ENCODE measurements around the gene ORAI3.
A peak's percentile ranks its signal among the peaks of the same experiment; 100 is the strongest.
"Not testable (repeated sequence)": the region's sequence is repeated elsewhere in the genome, so short reads cannot be mapped to it uniquely, and the experiment has no call there.

ORAI3 gene

DNA sequence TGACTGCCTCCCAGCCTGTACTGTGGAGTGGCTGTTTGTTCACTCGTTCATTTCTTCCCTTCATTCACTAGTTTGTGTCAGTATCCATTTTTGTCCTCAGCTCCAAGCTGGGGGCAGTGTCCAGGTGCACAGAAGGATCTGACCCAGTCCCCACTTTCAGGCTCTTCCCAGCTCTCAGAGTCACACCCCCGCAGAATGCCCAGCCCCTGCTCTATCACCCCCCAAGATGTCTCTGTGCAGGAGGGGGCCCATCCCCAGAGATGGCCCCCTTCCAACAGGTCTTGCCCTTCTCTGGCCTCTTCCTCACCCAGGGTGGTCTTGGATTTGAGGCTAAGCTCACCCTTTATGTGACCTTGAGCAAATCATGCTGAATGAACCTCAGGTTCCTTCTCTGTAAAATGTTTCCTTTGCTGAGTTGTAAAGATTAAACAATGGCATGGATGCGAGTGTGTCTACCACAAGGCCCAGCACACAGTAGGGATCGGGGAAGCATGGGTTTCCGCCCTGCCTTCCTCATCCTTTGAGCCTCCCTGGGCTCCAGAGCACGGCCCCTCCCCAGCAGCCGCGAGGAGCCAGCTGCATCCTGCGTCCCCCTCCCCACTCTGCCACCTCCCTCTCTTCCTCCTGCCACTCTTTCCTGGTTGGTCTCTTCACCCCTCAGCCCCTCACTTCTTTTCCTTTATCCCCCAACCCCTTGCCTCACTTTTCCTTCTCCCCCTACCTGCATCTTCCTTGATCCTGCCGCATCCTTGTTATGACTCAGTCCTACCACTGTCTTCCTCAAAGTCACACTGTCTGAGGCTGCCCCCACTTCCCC lies 22.7 kb upstream of the ORAI3 start:
- no peaks in the 10 kb centered on the region for H3K9me3 Mint-ChIP-seq

GRCh38 chr16:30926937-30927788 lies 21.7 kb upstream of the ORAI3 start:
- no peaks in the 10 kb centered on the region for H3K9me3 Mint-ChIP-seq
- H3K27me3 Mint-ChIP-seq: no peaks in the 10 kb centered on the region
- no peak for ATAC-seq (replicated peaks; ENCODE audit: extremely low read depth, poor library complexity, severe bottlenecking)

More for the DNA sequence above, 22.7 kb upstream of the ORAI3 start:
- peaks cover 6% of the 10 kb centered on the region for H3K36me3 Mint-ChIP-seq (ENCODE audit: insufficient read depth)
- peak overlapping the region; percentile 50 for H3K4me3 Mint-ChIP-seq
- ATAC-seq (replicated peaks; ENCODE audit: extremely low read depth, poor library complexity, severe bottlenecking): no peak
- H3K4me1 Mint-ChIP-seq: peaks cover 21% of the 10 kb centered on the region
- no peaks in the 10 kb centered on the region for H3K27me3 Mint-ChIP-seq
- no peak for DNase-seq (ENCODE audit: low spot score in 2 of 2)
- peak overlapping the region; percentile 4 for H3K27ac Mint-ChIP-seq (ENCODE audit: low read depth)

GRCh38 chr16:30927789-30928378 lies 21.0 kb upstream of the ORAI3 start:
- no peaks in the 10 kb centered on the region for H3K9me3 Mint-ChIP-seq
- H3K4me1 Mint-ChIP-seq: peaks cover 21% of the 10 kb centered on the region
- DNase-seq (ENCODE audit: low spot score in 2 of 2) (no peak), ATAC-seq (replicated peaks; ENCODE audit: extremely low read depth, poor library complexity, severe bottlenecking) (no peak)
- H3K27ac Mint-ChIP-seq (ENCODE audit: low read depth): no peak overlapping the region
- H3K4me3 Mint-ChIP-seq: no peak overlapping the region
- H3K27me3 Mint-ChIP-seq: no peaks in the 10 kb centered on the region
- peaks cover 11% of the 10 kb centered on the region for H3K36me3 Mint-ChIP-seq (ENCODE audit: insufficient read depth)

More at GRCh38 chr16:30926937-30927788, 21.7 kb upstream of the ORAI3 start:
- H3K36me3 Mint-ChIP-seq (ENCODE audit: insufficient read depth): peaks cover 9% of the 10 kb centered on the region
- peaks cover 21% of the 10 kb centered on the region for H3K4me1 Mint-ChIP-seq
- H3K4me3 Mint-ChIP-seq: no peak overlapping the region
- DNase-seq (ENCODE audit: low spot score in 2 of 2): no peak
- peak overlapping the region; percentile 25 for H3K27ac Mint-ChIP-seq (ENCODE audit: low read depth)

- Mint-ChIP-seq H3K36me3 (ENCODE audit: insufficient read depth) (peaks cover 11% of the 10 kb centered on the region), H3K27me3 (no peaks in the 10 kb centered on the region), H3K4me3 (no peak overlapping the region), H3K4me1 (peaks cover 21% of the 10 kb centered on the region), H3K27ac (ENCODE audit: low read depth) (no peak overlapping the region), H3K9me3 (no peaks in the 10 kb centered on the region)
- DNase-seq (ENCODE audit: low spot score in 2 of 2): no peak
- no peak for ATAC-seq (replicated peaks; ENCODE audit: extremely low read depth, poor library complexity, severe bottlenecking)
Measured at GRCh38 chr16:30928390-30928789, 20.5 kb upstream of the ORAI3 start.

DNA sequence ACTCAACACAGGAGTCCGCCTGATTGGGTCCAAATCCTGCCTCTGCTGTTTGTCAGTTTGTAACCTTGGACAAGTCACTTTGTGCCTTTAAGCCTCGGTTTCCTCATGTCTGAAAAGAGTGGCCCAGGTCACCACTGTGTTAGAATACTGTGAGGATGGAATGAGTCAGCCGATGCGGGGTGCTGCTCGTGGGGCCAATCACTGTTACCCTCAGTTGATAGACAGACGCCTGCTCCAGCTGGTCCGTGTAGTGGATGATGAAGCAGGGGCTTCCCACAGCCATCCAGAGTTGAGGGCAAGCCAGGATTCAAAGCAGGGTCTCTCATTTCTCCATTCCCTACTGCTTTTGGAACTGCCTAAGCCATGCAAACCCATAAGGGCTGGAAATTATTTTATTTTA lies 19.7 kb upstream of the ORAI3 start:
- DNase-seq (ENCODE audit: low spot score in 2 of 2): no peak
- ATAC-seq (replicated peaks; ENCODE audit: extremely low read depth, poor library complexity, severe bottlenecking): no peak
- no peak overlapping the region for H3K27ac Mint-ChIP-seq (ENCODE audit: low read depth)
- no peaks in the 10 kb centered on the region for H3K27me3 Mint-ChIP-seq
- peaks cover 11% of the 10 kb centered on the region for H3K36me3 Mint-ChIP-seq (ENCODE audit: insufficient read depth)
- H3K9me3 Mint-ChIP-seq: no peaks in the 10 kb centered on the region
- H3K4me3 Mint-ChIP-seq: no peak overlapping the region
- peaks cover 21% of the 10 kb centered on the region for H3K4me1 Mint-ChIP-seq

- H3K4me3 Mint-ChIP-seq: no peak overlapping the region
- H3K27ac Mint-ChIP-seq (ENCODE audit: low read depth): no peak overlapping the region
- no peaks in the 10 kb centered on the region for H3K9me3 Mint-ChIP-seq
- peaks cover 23% of the 10 kb centered on the region for H3K4me1 Mint-ChIP-seq
- no peaks in the 10 kb centered on the region for H3K27me3 Mint-ChIP-seq
- ATAC-seq (replicated peaks; ENCODE audit: extremely low read depth, poor library complexity, severe bottlenecking) (no peak), DNase-seq (ENCODE audit: low spot score in 2 of 2) (no peak)
- peaks cover 11% of the 10 kb centered on the region for H3K36me3 Mint-ChIP-seq (ENCODE audit: insufficient read depth)
Measured at GRCh38 chr16:30930160-30930571, 18.7 kb upstream of the ORAI3 start.

GRCh38 chr16:30931068-30931650 lies 17.7 kb upstream of the ORAI3 start:
- no peak for DNase-seq (ENCODE audit: low spot score in 2 of 2)
- H3K9me3 Mint-ChIP-seq: no peaks in the 10 kb centered on the region
- no peak for ATAC-seq (replicated peaks; ENCODE audit: extremely low read depth, poor library complexity, severe bottlenecking)
- H3K4me3 Mint-ChIP-seq: no peak overlapping the region
- H3K27me3 Mint-ChIP-seq: no peaks in the 10 kb centered on the region
- peaks cover 21% of the 10 kb centered on the region for H3K4me1 Mint-ChIP-seq
- H3K36me3 Mint-ChIP-seq (ENCODE audit: insufficient read depth): peaks cover 10% of the 10 kb centered on the region
- H3K27ac Mint-ChIP-seq (ENCODE audit: low read depth): no peak overlapping the region

DNA sequence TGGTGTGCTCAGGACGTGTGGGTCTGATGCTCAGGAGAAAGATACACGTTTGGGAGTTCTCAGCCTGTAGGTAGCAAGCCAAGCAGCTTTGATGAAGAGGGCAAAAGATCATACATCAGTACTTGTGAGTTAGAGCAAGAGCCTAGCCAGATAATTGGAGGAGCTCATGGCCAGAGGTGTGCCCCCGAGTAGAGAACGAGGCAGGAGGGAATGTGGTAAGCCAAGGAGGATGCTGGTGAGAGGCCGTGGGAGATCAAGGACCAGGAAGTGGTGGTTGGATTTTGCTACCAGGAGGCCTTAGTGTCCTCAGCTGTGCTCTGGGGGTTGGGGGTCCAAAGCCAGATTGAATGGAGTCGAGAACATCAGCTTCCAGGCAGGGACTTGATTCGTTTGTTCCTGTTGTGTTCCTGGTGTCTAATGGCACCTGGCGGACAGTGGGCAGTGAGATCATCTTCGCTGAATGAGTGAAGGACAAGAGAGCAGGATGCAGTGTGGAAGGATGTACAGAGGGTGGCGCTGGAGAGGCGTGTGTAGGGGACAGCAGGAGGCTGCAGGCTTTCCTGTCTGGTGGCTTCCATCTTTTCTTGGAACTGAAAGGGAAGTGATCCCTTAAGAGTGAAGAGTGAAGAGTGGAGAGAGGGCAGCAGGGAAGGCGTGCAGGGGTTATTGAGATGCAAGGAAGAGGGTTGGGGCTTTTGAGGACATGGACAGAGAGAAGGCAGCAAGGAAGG lies 13.9 kb upstream of the ORAI3 start:
- no peaks in the 10 kb centered on the region for H3K9me3 Mint-ChIP-seq
- peaks cover 17% of the 10 kb centered on the region for H3K4me1 Mint-ChIP-seq
- H3K36me3 Mint-ChIP-seq (ENCODE audit: insufficient read depth): peaks cover 12% of the 10 kb centered on the region
- ATAC-seq (replicated peaks; ENCODE audit: extremely low read depth, poor library complexity, severe bottlenecking) (no peak), DNase-seq (ENCODE audit: low spot score in 2 of 2) (no peak)
- no peak overlapping the region for H3K4me3 Mint-ChIP-seq
- peak overlapping the region; percentile 0 for H3K27ac Mint-ChIP-seq (ENCODE audit: low read depth)
- H3K27me3 Mint-ChIP-seq: no peaks in the 10 kb centered on the region

- DNase-seq (ENCODE audit: low spot score in 2 of 2) (no peak), ATAC-seq (replicated peaks; ENCODE audit: extremely low read depth, poor library complexity, severe bottlenecking) (no peak)
- H3K4me3 Mint-ChIP-seq: no peak overlapping the region
- no peaks in the 10 kb centered on the region for H3K9me3 Mint-ChIP-seq
- no peaks in the 10 kb centered on the region for H3K27me3 Mint-ChIP-seq
- H3K27ac Mint-ChIP-seq (ENCODE audit: low read depth): peak overlapping the region; percentile 75
- peaks cover 3% of the 10 kb centered on the region for H3K36me3 Mint-ChIP-seq (ENCODE audit: insufficient read depth)
- H3K4me1 Mint-ChIP-seq: peaks cover 32% of the 10 kb centered on the region
Measured at GRCh38 chr16:30937692-30938091, 11.2 kb upstream of the ORAI3 start.

DNA sequence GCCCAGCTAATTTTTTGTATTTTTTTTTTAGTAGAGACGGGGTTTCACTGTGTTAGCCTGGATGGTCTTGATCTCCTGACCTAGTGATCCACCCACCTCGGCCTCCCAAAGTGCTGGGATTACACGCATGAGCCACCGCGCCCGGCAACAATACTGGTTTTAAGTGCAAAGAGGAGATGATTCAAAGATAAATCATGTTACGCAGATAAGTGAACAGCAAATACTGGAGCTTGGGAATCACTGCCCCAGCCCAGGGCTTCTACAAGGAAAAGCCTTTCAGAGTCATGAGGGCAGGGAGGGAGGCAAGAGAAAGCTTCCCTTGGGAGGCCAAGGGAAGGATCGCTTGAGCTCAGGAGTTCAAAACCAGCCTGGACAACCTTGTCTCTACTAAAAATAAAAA lies 9.3 kb upstream of the ORAI3 start:
- not testable (repeated sequence) for ATAC-seq (replicated peaks; ENCODE audit: extremely low read depth, poor library complexity, severe bottlenecking); H3K27ac Mint-ChIP-seq (ENCODE audit: low read depth); H3K36me3 Mint-ChIP-seq (ENCODE audit: insufficient read depth); H3K27me3 Mint-ChIP-seq; DNase-seq (ENCODE audit: low spot score in 2 of 2); H3K4me3 Mint-ChIP-seq; H3K9me3 Mint-ChIP-seq
- peaks cover 33% of the 10 kb centered on the region for H3K4me1 Mint-ChIP-seq

DNA sequence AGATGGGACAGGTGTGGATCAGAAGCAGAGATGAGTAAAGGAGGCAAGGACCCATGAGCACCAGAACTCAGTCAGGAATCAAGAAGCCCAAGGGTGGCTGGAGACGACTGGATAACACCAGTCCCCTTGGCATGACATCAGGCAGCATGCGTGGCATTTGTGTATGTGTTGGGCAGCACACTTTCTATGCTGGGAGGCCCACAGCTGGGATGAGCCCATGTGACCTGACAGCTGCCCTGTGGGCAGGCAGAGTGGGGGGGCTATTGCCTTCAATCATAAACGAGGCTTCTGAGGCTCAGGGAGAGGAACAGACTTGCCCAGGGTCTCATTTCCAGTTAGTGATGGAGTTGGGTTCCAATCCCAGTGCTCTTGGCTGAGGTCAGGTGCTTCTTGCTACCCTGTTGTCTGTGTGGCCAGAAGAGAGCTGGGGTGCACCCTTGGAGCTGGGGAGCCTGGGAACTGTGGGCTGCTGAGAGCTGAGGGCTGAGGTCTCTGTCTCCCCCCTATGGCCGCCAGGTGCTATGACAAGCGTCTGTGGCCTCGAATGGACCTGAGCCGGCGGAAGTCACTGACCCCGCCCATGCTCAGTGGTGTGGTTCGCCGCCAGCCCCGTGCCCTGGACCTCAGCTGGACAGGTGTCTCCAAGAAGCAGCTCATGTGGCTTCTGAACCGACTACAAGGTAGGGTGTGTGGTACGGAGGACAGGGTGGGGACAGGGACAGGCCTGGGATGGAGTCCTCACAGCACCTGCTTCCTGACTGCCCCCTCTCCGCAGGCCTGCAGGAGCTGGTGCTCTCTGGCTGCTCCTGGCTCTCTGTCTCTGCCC lies 7.1 kb upstream of the ORAI3 start:
- Mint-ChIP-seq H3K4me3 (peak overlapping the region; percentile 54), H3K36me3 (ENCODE audit: insufficient read depth) (peaks cover 6% of the 10 kb centered on the region), H3K4me1 (peaks cover 31% of the 10 kb centered on the region), H3K9me3 (no peaks in the 10 kb centered on the region), H3K27me3 (no peaks in the 10 kb centered on the region), H3K27ac (ENCODE audit: low read depth) (peak overlapping the region; percentile 89)
- peak; percentile 92 for ATAC-seq (replicated peaks; ENCODE audit: extremely low read depth, poor library complexity, severe bottlenecking)
- DNase-seq (ENCODE audit: low spot score in 2 of 2): peak; percentile 49 to 51
